Colonic mucosa (tissue), 4 donors: Measurements from ENCODE around the gene AKAP17A. TPM values are rescaled to one million over a fixed set of nuclear protein-coding genes. Genes with fewer than 3 reads are reported as not detected.

Experiments
- DNase-seq: peaks from one replicate; pipeline ENCODE4 v3.0.0-alpha.2; 2020
- H3K27ac ChIP-seq: fragments of 200-600 bp; one replicate; pipeline ENCODE4 v1.8.0; 2021
- H3K27me3 ChIP-seq: fragments of 200-600 bp; one replicate; pipeline ENCODE4 v1.8.0; 2021
- H3K36me3 ChIP-seq: fragments of 200-600 bp; one replicate; pipeline ENCODE4 v1.8.0; 2021
- H3K4me1 ChIP-seq: fragments of 200-600 bp; one replicate; pipeline ENCODE4 v1.8.0; 2021; ENCODE audit warnings: mild to moderate bottlenecking
- H3K4me3 ChIP-seq: fragments of 200-600 bp; one replicate; pipeline ENCODE4 v1.8.0; 2021
- H3K9ac ChIP-seq, 2 donors: one replicate each; pipeline ENCODE4 v1.7.0; 2013; ENCODE audit warnings: control low read depth in 2 of 2, low read depth in 2 of 2, low read length in 2 of 2
- H3K9me3 ChIP-seq: fragments of 200-600 bp; one replicate; pipeline ENCODE4 v1.8.0; 2021
- CTCF ChIP-seq: fragments of 200-600 bp; IDR thresholded peaks from one replicate; pipeline ENCODE4 v1.8.0; 2022; ENCODE audit warnings: antibody characterized with exemption, mild to moderate bottlenecking
- intact Hi-C: fragments of 100-400 bp; cut with DNase I; formaldehyde crosslinking; loops from one replicate; pipeline ENCODE4 v1.14.1; 2022
- total RNA-seq, 2 donors: library from RNA; stranded (reverse); fragmentation: NEBNext Ultra II Directional in 1 of 2; extraction: Animal tissue kit (Norgen Biotek cat#: 25700) in 1 of 2; gene quantifications; one replicate each; pipeline ENCODE4 v1.2.1, GENCODE V29; 2021
- donor health status: healthy.
- donor health status: DM: no; HTN: no; CAD: no.
- donor health status: DM: no; HTN: no; CAD: no.

Gene AKAP17A
- total RNA-seq, 2 donors from 2014 or later: 42.4 to 44.6 TPM

GRCh38 chrX:1606496-1606895 is 15.1 kb downstream of the AKAP17A start:
- intact Hi-C loops: no loop called here

GRCh38 chrX:1609311-1609710 is 17.9 kb downstream of the AKAP17A start:
- Histone ChIP-seq H3K27ac (no peak overlapping the region), H3K27me3 (no peaks in the 10 kb centered on the region), H3K9me3 (no peaks in the 10 kb centered on the region), H3K4me3 (no peak overlapping the region), H3K9ac (no peak overlapping the region), H3K36me3 (no peaks in the 10 kb centered on the region), H3K4me1 (no peaks in the 10 kb centered on the region)
- no peak for TF ChIP-seq CTCF
- intact Hi-C loops: no loop called here
- DNase-seq: no peak

More at GRCh38 chrX:1606496-1606895, 15.1 kb downstream of the AKAP17A start:
- H3K27ac ChIP-seq: no peak overlapping the region
- TF ChIP-seq CTCF: no peak
- no peak overlapping the region for H3K4me3 ChIP-seq
- peaks cover 5% of the 10 kb centered on the region for H3K36me3 ChIP-seq
- no peak overlapping the region for H3K9ac ChIP-seq
- no peaks in the 10 kb centered on the region for H3K9me3 ChIP-seq
- no peak for DNase-seq
- no peaks in the 10 kb centered on the region for H3K4me1 ChIP-seq
- H3K27me3 ChIP-seq: no peaks in the 10 kb centered on the region

- H3K9me3 ChIP-seq: no peaks in the 10 kb centered on the region
- no peak for DNase-seq
- no peak for TF ChIP-seq CTCF
- H3K27ac ChIP-seq: no peak overlapping the region
- no peak overlapping the region for H3K9ac ChIP-seq
- H3K36me3 ChIP-seq: no peaks in the 10 kb centered on the region
- no peak overlapping the region for H3K4me3 ChIP-seq
- no peaks in the 10 kb centered on the region for H3K4me1 ChIP-seq
- H3K27me3 ChIP-seq: no peaks in the 10 kb centered on the region
- intact Hi-C loops: no loop called here
Measured at GRCh38 chrX:1609762-1610161, 18.4 kb downstream of the AKAP17A start.

- no peak for TF ChIP-seq CTCF
- intact Hi-C loops: no loop called here
- H3K36me3 ChIP-seq: no peaks in the 10 kb centered on the region
- H3K27ac ChIP-seq: no peak overlapping the region
- H3K4me3 ChIP-seq: no peak overlapping the region
- H3K9ac ChIP-seq: no peak overlapping the region
- DNase-seq: no peak
- H3K27me3 ChIP-seq: no peaks in the 10 kb centered on the region
- no peaks in the 10 kb centered on the region for H3K9me3 ChIP-seq
- H3K4me1 ChIP-seq: no peaks in the 10 kb centered on the region
Measured at GRCh38 chrX:1610166-1610565, 18.8 kb downstream of the AKAP17A start.

GRCh38 chrX:1610736-1611135 is 19.3 kb downstream of the AKAP17A start:
- no peak overlapping the region for H3K27ac ChIP-seq
- H3K36me3 ChIP-seq: no peaks in the 10 kb centered on the region
- no peaks in the 10 kb centered on the region for H3K4me1 ChIP-seq
- H3K27me3 ChIP-seq: no peaks in the 10 kb centered on the region
- H3K9me3 ChIP-seq: no peaks in the 10 kb centered on the region
- no peak overlapping the region for H3K9ac ChIP-seq
- no peak overlapping the region for H3K4me3 ChIP-seq
- no peak for TF ChIP-seq CTCF
- intact Hi-C loops: no loop called here
- DNase-seq: no peak
